Tibial artery (tissue), 4 donors: Measurements from ENCODE around the gene CSK.

ENCODE experiments used
- DNase-seq, 2 donors: peaks; one replicate each; pipeline ENCODE4 v3.0.0-alpha.2; 2019
- H3K27ac ChIP-seq, 2 donors: fragments of 200-600 bp; sonication (generic) in 1 of 2; 1 replicate in 1 of 2; 2 replicates in 1 of 2; pipeline ENCODE4 v1.5.1; 2018 to 2019; ENCODE audit warnings: mild to moderate bottlenecking in 1 of 2
- H3K27me3 ChIP-seq, 2 donors: fragments of 200-600 bp; sonication (generic) in 1 of 2; one replicate each; pipeline versions ENCODE4 v1.5.1 to v1.6.0; 2016 to 2019
- H3K36me3 ChIP-seq, 3 donors: fragments of 200-600 bp; sonication (generic) in 2 of 3; one replicate each; pipeline ENCODE4 v1.5.1; 2016 to 2019; ENCODE audit warnings: mild to moderate bottlenecking in 2 of 3
- H3K4me1 ChIP-seq, 4 donors: fragments of 200-600 bp; sonication (generic) in 2 of 4; 1 replicate in 3 of 4; 2 replicates in 1 of 4; pipeline ENCODE4 v1.5.1; 2016 to 2019
- H3K4me3 ChIP-seq, 2 donors: fragments of 200-600 bp; sonication (generic) in 1 of 2; 1 replicate in 1 of 2; 2 replicates in 1 of 2; pipeline ENCODE4 v1.5.1; 2018 to 2019; ENCODE audit warnings: mild to moderate bottlenecking in 2 of 2
- H3K9me3 ChIP-seq, 3 donors: fragments of 200-600 bp; sonication (generic) in 1 of 3; one replicate each; pipeline ENCODE4 v1.5.1; 2016 to 2019
- CTCF ChIP-seq, 2 experiments: fragments of 200-600 bp in 1 of 2; fragments of 450-650 bp in 1 of 2; IDR thresholded peaks; one replicate each; pipeline ENCODE4 v1.5.1; 2017 to 2019; ENCODE audit warnings: antibody characterized with exemption in 2 of 2, mild to moderate bottlenecking in 1 of 2, moderate library complexity in 1 of 2
- intact Hi-C: fragments of 100-400 bp; cut with DNase I; formaldehyde crosslinking; loops from one replicate; pipeline ENCODE4 v1.15.0; 2023; ENCODE audit warnings: low total_unique reads

CSK gene

GRCh38 chr15:74821091-74821789 is 39.4 kb downstream of the CSK start:
- Histone ChIP-seq H3K27me3 (peaks cover 0 to 69% of the 10 kb centered on the region in 2 donors), H3K9me3 (no peaks in the 10 kb centered on the region), H3K27ac (no peak overlapping the region), H3K4me3 (no peak overlapping the region), H3K36me3 (no peaks in the 10 kb centered on the region), H3K4me1 (peaks cover 0 to 2% (median 0%) of the 10 kb centered on the region in 4 donors)
- intact Hi-C loops = no loop called here
- TF ChIP-seq CTCF (IDR thresholded peaks at IDR 0.05) = no peak
- no peak for DNase-seq

GRCh38 chr15:74821790-74822158 is 39.9 kb downstream of the CSK start:
- H3K27ac ChIP-seq = no peak overlapping the region
- no peaks in the 10 kb centered on the region for H3K36me3 ChIP-seq
- H3K4me3 ChIP-seq = no peak overlapping the region
- no peaks in the 10 kb centered on the region for H3K9me3 ChIP-seq
- peaks cover 0 to 7% (median 0%) of the 10 kb centered on the region in 4 donors for H3K4me1 ChIP-seq
- peaks cover 0 to 71% of the 10 kb centered on the region in 2 donors for H3K27me3 ChIP-seq
- intact Hi-C loops = no loop called here
- no peak for TF ChIP-seq CTCF (IDR thresholded peaks at IDR 0.05)
- no peak for DNase-seq

- Histone ChIP-seq H3K36me3 (no peaks in the 10 kb centered on the region), H3K4me1 (peaks cover 0 to 8% (median 0%) of the 10 kb centered on the region in 4 donors), H3K9me3 (no peaks in the 10 kb centered on the region), H3K27ac (no peak overlapping the region), H3K27me3 (peaks cover 0 to 71% of the 10 kb centered on the region in 2 donors), H3K4me3 (no peak overlapping the region)
- no peak for DNase-seq
- intact Hi-C loops = no loop called here
- TF ChIP-seq CTCF (IDR thresholded peaks at IDR 0.05) = no peak
Observed at GRCh38 chr15:74822233-74822632, 40.4 kb downstream of the CSK start.

- H3K36me3 ChIP-seq = no peaks in the 10 kb centered on the region
- no peak overlapping the region for H3K27ac ChIP-seq
- intact Hi-C loops = no loop called here
- no peak overlapping the region for H3K4me3 ChIP-seq
- H3K27me3 ChIP-seq = peaks cover 0 to 73% of the 10 kb centered on the region in 2 donors
- H3K4me1 ChIP-seq = peaks cover 0 to 8% (median 0%) of the 10 kb centered on the region in 4 donors
- no peaks in the 10 kb centered on the region for H3K9me3 ChIP-seq
- no peak for DNase-seq
- no peak for TF ChIP-seq CTCF (IDR thresholded peaks at IDR 0.05)
Observed at GRCh38 chr15:74823324-74823723, 41.4 kb downstream of the CSK start.

GRCh38 chr15:74824976-74825375 is 43.1 kb downstream of the CSK start:
- H3K27ac ChIP-seq = no peak overlapping the region
- no peaks in the 10 kb centered on the region for H3K36me3 ChIP-seq
- no peak overlapping the region for H3K4me3 ChIP-seq
- no peak for TF ChIP-seq CTCF (IDR thresholded peaks at IDR 0.05)
- intact Hi-C loops = no loop called here
- H3K27me3 ChIP-seq = peaks cover 0 to 67% of the 10 kb centered on the region in 2 donors
- H3K9me3 ChIP-seq = no peaks in the 10 kb centered on the region
- peaks cover 0 to 8% (median 0%) of the 10 kb centered on the region in 4 donors for H3K4me1 ChIP-seq
- DNase-seq = no peak
